Activated naive CD4-positive, alpha-beta T cell treated with anti-CD3 and anti-CD28 coated beads, Interleukin-2, amount 50 U/mL, for 72 hours (primary cell): ENCODE results near the gene C2CD2. TPM values are rescaled to one million over a fixed set of nuclear protein-coding genes. Genes with fewer than 3 reads are reported as not detected.
A peak's percentile ranks its signal among the peaks of the same experiment; 100 is the strongest.
"Not testable (repeated sequence)": the region's sequence is repeated elsewhere in the genome, so short reads cannot be mapped to it uniquely, and the experiment has no call there.

Experiments
- ATAC-seq, 2 donors: fragments of 150-1000 bp; cut with Tn5 transposase; 2 replicates each; pipeline ENCODE4 v1.10.0; 2021; ENCODE audit warnings: mild to moderate bottlenecking in 2 of 2, moderate library complexity in 2 of 2
- DNase-seq, 2 donors: peaks; one replicate each; pipeline ENCODE4 v3.0.0; 2021 to 2022; ENCODE audit warnings: low spot score in 2 of 2
- H3K27ac Mint-ChIP-seq, 2 donors: one replicate each; pipeline ENCODE4 v1.8.0; 2022; ENCODE audit warnings: mild to moderate bottlenecking in 2 of 2, mixed read lengths in 2 of 2
- H3K36me3 Mint-ChIP-seq, 2 donors: one replicate each; pipeline ENCODE4 v1.8.0; 2022; ENCODE audit warnings: mixed read lengths in 2 of 2
- H3K9me3 Mint-ChIP-seq, 2 donors: one replicate each; pipeline ENCODE4 v1.8.0; 2022; ENCODE audit warnings: mixed read lengths in 2 of 2
- total RNA-seq, 2 donors: library from RNA; stranded (reverse); gene quantifications; one replicate each; pipeline ENCODE4 v1.2.3, GENCODE V29; 2022

Gene C2CD2
- 10 to 100 TPM; 15.8 to 24.7 TPM for total RNA-seq

DNA sequence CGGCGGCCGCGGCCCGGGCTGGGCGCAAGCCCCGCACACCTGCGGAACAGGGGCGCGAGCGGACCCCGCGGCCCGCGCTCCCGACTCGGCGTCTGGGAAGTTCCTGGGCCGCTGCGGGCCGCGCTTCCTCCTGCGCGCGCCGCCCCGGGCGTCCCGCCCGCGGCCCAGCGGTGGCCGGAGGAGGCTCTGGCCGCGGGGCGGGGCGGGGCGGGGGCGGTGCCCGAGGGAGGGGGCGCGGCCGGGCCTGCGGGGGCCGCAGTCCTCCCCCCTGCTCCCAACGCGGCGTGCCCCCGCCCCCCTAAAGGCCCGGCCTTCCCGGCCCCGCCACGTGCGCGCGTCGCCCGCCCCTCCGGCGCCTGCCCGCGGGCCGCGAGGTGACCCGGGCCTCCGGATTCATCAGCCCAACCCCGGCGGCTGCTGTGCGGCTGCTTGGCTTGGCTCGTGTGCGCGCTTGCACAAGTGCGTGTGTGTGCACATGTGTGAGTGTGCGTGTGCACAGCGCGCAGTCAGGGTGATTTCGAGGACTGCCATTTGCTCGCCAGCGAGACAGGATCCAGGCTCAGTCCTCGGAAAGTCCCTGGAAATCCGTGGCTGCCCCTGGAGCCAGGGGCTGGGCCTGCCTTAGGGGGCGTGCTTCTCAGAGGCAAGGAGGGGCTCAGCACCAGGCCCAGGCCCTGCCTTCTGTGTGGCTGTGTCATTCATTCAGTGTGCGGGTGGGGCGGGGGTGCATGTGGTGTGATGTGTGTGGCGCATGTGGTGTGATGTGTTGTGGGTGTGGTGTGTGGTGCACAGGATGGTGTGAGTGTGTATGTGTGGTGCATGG, at the start of gene C2CD2:
C2CD2 (minus strand) TSS at position 188 of the 823 bp plus-strand sequence. CDS start 370 bp downstream, outside the sequence.
- ATAC-seq (peak; percentile 61 to 72), DNase-seq (peak in 1 of 2 donors; percentile 36)
- Mint-ChIP-seq H3K36me3 (peaks cover 0 to 4% of the 10 kb centered on the region in 2 donors), H3K27ac (no peak within 1 kb of the TSS), H3K9me3 (no peaks in the 10 kb centered on the region)

DNA sequence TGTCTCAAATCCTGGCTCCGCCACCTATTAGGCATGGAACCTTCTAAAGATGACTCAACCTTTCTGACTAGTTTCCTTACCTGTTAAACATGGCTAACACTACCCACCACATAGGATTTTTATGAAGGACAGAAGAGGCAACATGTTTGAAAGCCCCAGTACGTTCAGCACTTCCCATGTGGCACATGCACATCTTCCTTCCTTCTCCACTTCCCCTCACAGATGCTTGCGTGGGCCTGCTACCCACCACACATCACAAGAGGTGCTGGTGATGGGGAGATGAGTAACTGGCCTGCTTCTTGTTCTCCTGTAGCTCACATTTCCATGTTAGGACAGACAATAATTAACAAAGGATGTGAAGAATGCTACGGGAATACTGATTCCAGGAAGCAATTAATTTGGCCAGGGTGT, 49.2 kb upstream of the C2CD2 start:
- DNase-seq (no peak), ATAC-seq (peak; percentile 30 to 54)
- peak overlapping the region; percentile 94 to 97 for H3K27ac Mint-ChIP-seq
- H3K9me3 Mint-ChIP-seq: peaks cover 0 to 3% of the 10 kb centered on the region in 2 donors
- peaks cover 38 to 48% of the 10 kb centered on the region in 2 donors for H3K36me3 Mint-ChIP-seq

DNA sequence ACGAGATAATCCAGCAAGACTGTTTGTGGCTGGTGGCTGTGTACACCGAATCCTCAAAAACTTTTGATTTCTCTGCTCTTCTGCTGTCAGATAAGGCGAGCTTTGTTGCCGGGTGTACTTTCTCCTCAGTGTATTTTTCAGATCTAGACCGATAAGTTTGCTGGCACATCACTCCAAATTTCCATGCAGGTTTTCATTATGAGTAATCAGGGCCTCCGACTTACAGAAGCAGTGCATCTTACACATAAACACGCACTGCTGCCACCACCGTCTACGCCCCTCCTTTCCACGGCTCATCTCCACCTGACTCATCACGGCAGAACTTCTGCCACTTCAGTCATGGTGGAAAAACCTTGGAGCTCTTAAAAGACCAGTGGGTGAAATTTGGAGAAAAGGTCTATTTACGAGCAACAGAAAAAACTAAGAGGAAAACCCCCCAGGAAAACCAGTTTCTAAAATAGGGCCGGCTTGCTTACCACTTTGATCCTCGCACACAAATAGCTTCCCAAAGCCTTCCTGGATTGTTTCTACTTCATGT, 48.7 kb upstream of the C2CD2 start:
- peak overlapping the region; percentile 94 to 97 for H3K27ac Mint-ChIP-seq
- H3K9me3 Mint-ChIP-seq: peaks cover 0 to 3% of the 10 kb centered on the region in 2 donors
- DNase-seq: peak; percentile 72 to 87
- ATAC-seq: peak; percentile 97 to 99
- peaks cover 33 to 47% of the 10 kb centered on the region in 2 donors for H3K36me3 Mint-ChIP-seq

DNA sequence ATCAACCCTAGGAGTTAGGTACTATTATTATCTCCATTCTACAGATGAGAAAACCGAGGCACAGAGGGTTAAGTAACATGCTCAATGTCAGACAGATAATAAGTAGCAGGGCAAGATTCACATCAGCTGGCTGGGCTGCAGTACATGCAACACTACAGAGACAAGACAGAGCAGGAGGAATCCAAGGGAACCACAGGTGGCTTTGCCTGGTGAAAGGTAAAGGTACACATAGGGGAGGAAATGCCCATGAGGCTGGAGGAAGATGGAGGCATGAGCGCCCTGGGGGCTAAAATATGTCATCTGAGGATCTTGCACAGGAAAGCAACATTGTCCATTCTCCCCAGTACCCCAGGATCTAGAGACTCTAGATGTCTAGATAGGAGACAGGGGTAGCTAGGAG, 48.0 kb upstream of the C2CD2 start:
- Mint-ChIP-seq H3K9me3 (peaks cover 2 to 6% of the 10 kb centered on the region in 2 donors), H3K36me3 (peaks cover 29 to 49% of the 10 kb centered on the region in 2 donors)
- DNase-seq: no peak

DNA sequence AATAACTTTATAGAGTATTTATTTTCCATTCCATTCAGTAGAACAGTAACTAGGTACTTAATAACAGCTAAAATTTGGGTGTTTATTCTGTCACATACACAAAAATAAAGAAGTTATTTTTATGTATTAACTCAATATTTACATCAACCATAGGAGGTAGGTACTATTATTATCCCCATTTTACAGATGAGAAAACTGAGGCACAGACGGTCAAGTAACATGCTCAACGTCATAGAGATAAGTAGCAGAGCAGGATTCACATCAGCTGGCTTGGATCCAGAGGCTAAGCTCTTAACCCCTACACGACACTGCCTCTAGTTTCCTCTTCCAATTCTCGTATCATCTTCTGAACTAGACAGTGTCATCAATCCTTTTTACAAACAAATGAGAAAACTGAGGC, 47.1 kb upstream of the C2CD2 start:
- peaks cover 31 to 51% of the 10 kb centered on the region in 2 donors for H3K36me3 Mint-ChIP-seq
- ATAC-seq: no peak
- DNase-seq: no peak
- peak overlapping the region; percentile 94 to 97 for H3K27ac Mint-ChIP-seq
- H3K9me3 Mint-ChIP-seq: peaks cover 4 to 10% of the 10 kb centered on the region in 2 donors

More for the DNA sequence above, 48.0 kb upstream of the C2CD2 start:
- peak overlapping the region; percentile 94 to 97 for H3K27ac Mint-ChIP-seq
- ATAC-seq: no peak

DNA sequence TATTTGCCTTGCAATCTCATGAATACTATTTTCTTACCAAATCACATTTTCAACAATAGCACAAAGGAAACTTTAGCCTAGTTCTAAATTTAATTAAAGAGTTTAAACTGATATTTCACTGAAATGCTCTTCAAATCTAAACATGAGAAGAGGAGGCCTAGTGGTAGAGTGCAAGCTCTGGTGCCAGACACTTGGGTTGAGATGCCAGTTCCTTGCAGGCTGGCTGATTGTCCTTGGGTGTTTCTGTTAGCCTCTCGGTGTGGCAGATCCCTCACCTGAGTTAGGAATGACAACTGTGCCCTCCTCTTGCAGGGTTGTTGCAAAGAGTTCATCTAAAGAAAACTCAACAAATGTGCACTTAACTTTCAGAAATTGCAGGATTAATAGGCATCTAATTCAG, 43.8 kb upstream of the C2CD2 start:
- Mint-ChIP-seq H3K9me3 (peaks cover 4 to 19% of the 10 kb centered on the region in 2 donors), H3K36me3 (peaks cover 51 to 81% of the 10 kb centered on the region in 2 donors), H3K27ac (no peak overlapping the region)
- no peak for DNase-seq
- no peak for ATAC-seq

DNA sequence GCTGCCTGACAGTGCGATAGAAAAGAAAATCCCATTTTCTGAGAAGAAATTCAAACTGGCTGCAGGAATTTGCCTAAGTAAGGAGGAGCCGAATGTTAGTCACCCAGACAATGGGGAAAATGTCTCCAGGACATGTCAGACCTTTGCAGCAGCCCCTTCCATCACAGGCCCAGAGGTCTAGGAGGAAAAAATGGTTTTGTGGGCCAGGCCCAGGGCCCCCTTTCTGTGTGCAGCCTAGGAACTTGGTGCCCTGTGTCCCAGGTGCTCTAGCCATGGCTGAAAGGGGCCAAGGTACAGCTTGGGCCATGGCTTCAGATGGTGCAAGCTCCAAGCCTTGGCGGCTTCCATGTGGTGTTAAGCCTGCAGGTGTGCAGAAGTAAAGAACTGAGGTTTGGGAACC, 41.8 kb upstream of the C2CD2 start:
- no peak overlapping the region for H3K27ac Mint-ChIP-seq
- peaks cover 4 to 19% of the 10 kb centered on the region in 2 donors for H3K9me3 Mint-ChIP-seq
- ATAC-seq (no peak), DNase-seq (no peak)
- peaks cover 57 to 84% of the 10 kb centered on the region in 2 donors for H3K36me3 Mint-ChIP-seq

DNA sequence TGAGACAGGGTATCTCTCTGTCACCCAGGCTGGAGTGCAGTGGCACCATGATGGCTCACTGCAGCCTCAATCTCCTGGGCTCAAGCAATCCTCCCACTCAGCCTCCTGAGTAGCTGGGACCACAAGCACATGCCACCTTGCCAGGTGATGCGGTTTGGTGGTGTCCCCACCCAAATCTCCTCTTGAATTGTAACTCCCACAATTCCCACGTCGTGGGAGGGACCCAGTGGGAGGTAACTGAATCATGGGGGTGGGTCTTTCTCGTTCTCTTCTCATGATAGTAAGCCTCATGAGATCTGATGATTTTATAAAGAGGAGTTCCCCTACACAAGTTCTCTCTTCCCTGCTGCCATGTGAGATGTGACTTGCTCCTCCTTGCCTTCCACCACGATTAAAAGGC, 40.8 kb upstream of the C2CD2 start:
- DNase-seq, H3K27ac Mint-ChIP-seq: not testable (repeated sequence)
- ATAC-seq: peak in 1 of 2 donors; percentile 47

DNA sequence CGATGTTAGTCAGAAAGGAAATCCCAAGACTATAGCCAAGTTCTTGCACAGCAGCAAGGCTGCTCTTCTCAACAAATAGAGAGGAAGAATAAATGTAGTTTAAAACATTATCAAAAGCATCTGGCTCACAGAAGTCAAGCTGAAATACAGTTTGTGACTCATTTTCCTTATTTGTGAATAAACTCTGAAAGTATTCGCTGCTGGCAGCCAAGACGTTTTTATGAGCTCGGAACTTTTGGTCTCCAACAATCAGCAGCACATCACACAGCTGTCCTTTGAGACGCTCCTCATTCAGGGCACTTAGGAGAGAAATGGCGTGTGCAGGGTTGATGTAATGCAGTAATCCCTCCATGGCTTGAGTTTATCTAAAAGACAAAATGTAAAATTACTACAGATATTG, 39.9 kb upstream of the C2CD2 start:
- Mint-ChIP-seq H3K9me3 (peaks cover 4 to 19% of the 10 kb centered on the region in 2 donors), H3K36me3 (peaks cover 49 to 73% of the 10 kb centered on the region in 2 donors), H3K27ac (peak overlapping the region in 1 of 2 donors; percentile 24)
- DNase-seq (no peak), ATAC-seq (no peak)

More for the DNA sequence above, 40.8 kb upstream of the C2CD2 start:
- Mint-ChIP-seq H3K9me3 (peaks cover 4 to 19% of the 10 kb centered on the region in 2 donors), H3K36me3 (peaks cover 53 to 81% of the 10 kb centered on the region in 2 donors)

DNA sequence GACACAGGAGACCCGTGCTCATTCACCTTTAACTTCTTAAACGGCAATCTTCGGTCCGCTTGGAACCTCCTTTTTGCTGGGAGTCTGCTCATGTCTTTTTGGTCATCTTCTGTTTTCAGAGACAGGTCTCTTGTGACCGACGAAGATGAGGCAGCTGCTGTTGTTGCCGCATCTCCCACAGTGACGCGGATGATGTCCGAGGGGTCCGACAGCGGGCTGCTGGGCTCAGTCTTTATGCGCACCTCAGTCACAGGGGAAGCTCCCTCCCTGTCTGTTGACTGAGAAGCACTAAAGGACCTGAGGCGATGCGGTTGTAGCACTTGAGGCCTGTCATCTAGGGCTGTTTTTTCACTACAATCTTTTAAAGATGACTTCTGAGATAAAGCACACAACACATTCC, 38.8 kb upstream of the C2CD2 start:
- Mint-ChIP-seq H3K9me3 (peaks cover 4 to 19% of the 10 kb centered on the region in 2 donors), H3K27ac (no peak overlapping the region), H3K36me3 (peaks cover 49 to 63% of the 10 kb centered on the region in 2 donors)
- no peak for DNase-seq
- ATAC-seq: no peak

DNA sequence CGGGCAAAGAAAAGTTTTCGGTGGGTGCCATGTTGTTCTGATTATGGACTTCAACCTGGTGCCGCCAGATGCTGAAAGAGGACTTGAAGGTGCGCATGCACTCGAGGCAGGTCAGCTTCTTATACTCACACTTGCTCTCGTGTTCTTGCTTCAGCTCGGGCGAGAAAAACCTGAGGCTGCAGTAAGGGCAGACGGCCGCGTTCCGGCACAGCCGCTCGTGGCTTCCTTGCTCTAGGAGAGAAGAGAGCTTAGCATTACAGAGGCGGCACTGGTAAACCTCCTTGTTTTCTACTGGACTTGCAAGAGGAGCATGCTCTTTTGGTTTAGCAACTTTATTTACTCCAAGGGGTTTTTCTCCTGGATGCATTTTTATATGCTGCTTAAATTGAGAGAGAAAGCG, 37.8 kb upstream of the C2CD2 start:
- ATAC-seq: no peak
- Mint-ChIP-seq H3K36me3 (peaks cover 47 to 54% of the 10 kb centered on the region in 2 donors), H3K9me3 (peaks cover under 1 to 15% of the 10 kb centered on the region in 2 donors), H3K27ac (no peak overlapping the region)
- no peak for DNase-seq

DNA sequence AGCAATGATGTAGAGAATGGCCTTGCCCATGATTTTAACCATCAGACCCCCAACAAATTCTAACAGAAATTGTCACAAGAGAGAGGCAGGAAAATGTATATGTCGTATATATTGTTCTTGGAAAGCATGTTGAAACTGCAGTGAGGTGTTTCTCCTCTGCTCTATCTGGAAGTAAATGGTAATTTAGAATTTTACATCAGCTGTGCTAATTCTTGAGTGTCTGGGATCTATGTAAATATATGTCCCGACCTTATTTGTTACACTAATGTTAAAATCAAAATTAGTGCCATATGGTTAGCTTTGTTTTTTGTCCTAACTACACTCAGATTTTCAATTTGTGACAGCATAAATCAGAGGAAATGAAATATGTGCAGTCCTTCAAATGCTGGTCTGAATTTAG, 35.9 kb upstream of the C2CD2 start:
- no peak overlapping the region for H3K27ac Mint-ChIP-seq
- ATAC-seq: no peak

DNA sequence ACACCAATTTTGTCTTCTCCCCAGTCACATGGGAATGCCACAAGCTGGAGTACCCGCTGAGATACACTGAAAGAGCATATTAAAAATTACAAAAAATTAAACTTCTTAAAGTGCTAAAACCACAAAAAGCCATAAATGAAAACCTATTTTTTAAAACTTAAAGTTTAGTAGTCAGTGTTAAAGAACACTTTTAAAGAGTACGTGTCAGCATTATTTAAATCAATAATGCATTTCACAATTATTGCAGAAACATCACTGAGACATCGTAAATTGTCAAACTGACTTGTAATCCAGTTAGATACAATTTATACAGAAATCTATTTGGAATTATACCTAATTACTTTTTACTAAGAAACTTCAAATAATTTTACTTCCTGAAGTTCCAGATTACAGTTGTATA, 33.5 kb upstream of the C2CD2 start:
- Mint-ChIP-seq H3K27ac (no peak overlapping the region), H3K9me3 (peaks cover 8 to 9% of the 10 kb centered on the region in 2 donors), H3K36me3 (peaks cover 21 to 23% of the 10 kb centered on the region in 2 donors)
- ATAC-seq (no peak), DNase-seq (no peak)

More for the DNA sequence above, 35.9 kb upstream of the C2CD2 start:
- no peak for DNase-seq
- H3K36me3 Mint-ChIP-seq: peaks cover 29 to 35% of the 10 kb centered on the region in 2 donors
- peaks cover 0 to under 1% of the 10 kb centered on the region in 2 donors for H3K9me3 Mint-ChIP-seq

DNA sequence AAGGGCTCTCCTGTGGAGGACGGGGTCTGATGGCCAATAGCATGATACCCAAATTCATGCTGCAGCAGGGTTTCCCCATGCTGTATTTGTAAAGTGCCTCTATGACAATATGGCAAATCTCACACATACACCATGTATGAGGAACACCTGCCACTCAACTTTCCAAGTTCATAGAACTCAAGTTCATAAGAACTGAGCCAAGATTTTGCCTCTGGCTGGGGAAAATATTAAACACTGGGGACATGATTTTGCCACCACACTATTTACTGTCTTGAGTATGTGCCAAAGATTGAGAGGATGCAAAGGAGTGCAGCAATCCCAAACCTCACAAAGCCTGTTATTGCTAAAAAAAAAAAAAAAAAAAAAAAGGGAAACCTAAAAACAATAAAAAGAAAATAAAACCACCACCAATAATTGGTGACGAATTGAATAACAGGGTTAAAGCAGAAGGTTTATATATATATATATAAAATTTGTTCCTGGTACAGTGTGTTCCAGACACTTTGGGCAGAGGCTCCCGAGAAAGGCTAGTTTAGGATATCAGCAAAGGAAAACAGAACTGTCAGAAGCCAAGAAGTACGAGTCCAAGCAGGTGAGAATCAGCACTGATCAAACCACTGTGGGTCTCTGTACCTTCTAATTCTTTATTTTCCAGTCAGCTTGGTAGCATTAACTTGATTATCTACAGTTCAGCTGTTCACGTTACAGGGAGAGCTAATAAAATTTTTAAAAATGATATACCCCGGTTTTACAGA, 32.0 kb upstream of the C2CD2 start:
- DNase-seq: no peak
- peaks cover 15 to 16% of the 10 kb centered on the region in 2 donors for H3K36me3 Mint-ChIP-seq
- no peak overlapping the region for H3K27ac Mint-ChIP-seq
- no peak for ATAC-seq
- H3K9me3 Mint-ChIP-seq: peaks cover 10 to 11% of the 10 kb centered on the region in 2 donors

DNA sequence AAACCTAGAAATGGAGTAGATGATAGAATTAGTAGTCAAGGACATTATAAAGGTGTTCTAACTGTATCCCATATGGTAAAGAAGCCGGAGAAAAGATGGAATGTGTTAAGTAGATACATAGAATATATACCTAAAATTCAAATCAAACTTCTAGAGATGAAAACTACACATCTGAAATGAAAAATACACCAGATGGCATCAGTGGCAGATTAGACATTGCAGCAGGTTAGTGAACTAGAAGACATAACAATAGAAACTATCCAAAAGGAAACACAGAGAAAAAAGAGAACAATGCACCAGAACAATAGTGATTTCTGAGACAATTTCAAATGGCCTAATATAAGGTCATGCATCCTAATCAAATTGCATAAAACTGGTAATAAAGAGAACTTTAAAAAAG, 29.4 kb upstream of the C2CD2 start:
- no peak for DNase-seq
- peaks cover 20 to 21% of the 10 kb centered on the region in 2 donors for H3K36me3 Mint-ChIP-seq
- peaks cover 11 to 19% of the 10 kb centered on the region in 2 donors for H3K9me3 Mint-ChIP-seq
- no peak overlapping the region for H3K27ac Mint-ChIP-seq
- no peak for ATAC-seq

DNA sequence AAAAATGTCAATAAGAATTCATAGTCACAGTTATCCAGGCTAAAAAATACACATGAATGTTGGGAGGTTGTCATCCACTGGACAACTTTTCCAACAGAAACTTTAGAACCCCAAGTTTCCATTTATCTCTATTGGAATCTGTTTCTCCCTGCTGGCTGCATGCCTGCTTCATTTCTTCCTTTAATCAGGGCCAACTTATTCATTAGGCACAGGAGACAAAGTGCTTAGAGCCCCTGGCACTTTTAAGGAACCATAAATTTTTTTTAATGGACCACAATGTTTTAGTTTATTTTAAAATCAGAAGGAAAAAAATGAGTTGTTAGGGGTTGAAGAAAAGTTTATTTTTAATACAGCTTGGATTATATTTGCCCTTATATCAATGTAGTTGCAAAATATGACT, 26.7 kb upstream of the C2CD2 start:
- no peak for DNase-seq
- Mint-ChIP-seq H3K36me3 (peaks cover 20 to 21% of the 10 kb centered on the region in 2 donors), H3K27ac (no peak overlapping the region), H3K9me3 (peaks cover 11 to 19% of the 10 kb centered on the region in 2 donors)
- ATAC-seq: no peak
